HEK293T (cell line): ENCODE data around the gene RNF227.
A peak's percentile ranks its signal among the peaks of the same experiment; 100 is the strongest.

Experiments
- CTCF ChIA-PET: fragments of 350-600 bp; formaldehyde crosslinking; extraction: SDS; loops from one replicate; lab custom pipeline; 2021; ENCODE audit warnings: antibody characterized with exemption, inconsistent platforms; lab: Yijun Ruan, JAX
- POLR2A ChIA-PET: fragments of 350-600 bp; formaldehyde crosslinking; extraction: SDS; loops from one replicate; lab custom pipeline; 2020; ENCODE audit warnings: antibody characterized with exemption, inconsistent platforms; lab: Yijun Ruan, JAX
- DNase-seq: peaks from one replicate; pipeline ENCODE4 v3.0.0; 2012; ENCODE audit warnings: mixed read lengths; ENCODE audit errors: extremely low spot score
- ARNT ChIP-seq: fragments of 450-650 bp; IDR thresholded peaks from 2 replicates; pipeline ENCODE4 v1.6.1; 2017; ENCODE audit warnings: mild to moderate bottlenecking
- BHLHE40 ChIP-seq: fragments of 450-650 bp; IDR thresholded peaks from 2 replicates; pipeline ENCODE4 v1.6.1; 2016; ENCODE audit warnings: mild to moderate bottlenecking, moderate library complexity, borderline replicate concordance
- CTBP1 ChIP-seq: fragments of 450-650 bp; IDR thresholded peaks from 2 replicates; pipeline ENCODE4 v1.6.1; 2016; ENCODE audit warnings: borderline replicate concordance
- ELF4 ChIP-seq: fragments of 450-650 bp; IDR thresholded peaks from 2 replicates; pipeline ENCODE4 v1.6.1; 2017; ENCODE audit warnings: antibody characterized with exemption
- FOXA1 ChIP-seq: fragments of 450-650 bp; IDR thresholded peaks from 2 replicates; pipeline ENCODE4 v1.6.1; 2016; ENCODE audit warnings: mild to moderate bottlenecking
- FOXK2 ChIP-seq: fragments of 450-650 bp; IDR thresholded peaks from 2 replicates; pipeline ENCODE4 v1.6.1; 2016; ENCODE audit warnings: mild to moderate bottlenecking
- FOXM1 ChIP-seq: fragments of 450-650 bp; IDR thresholded peaks from 2 replicates; pipeline ENCODE4 v1.6.1; 2017; ENCODE audit warnings: mild to moderate bottlenecking, borderline replicate concordance
- HDGF ChIP-seq: fragments of 450-650 bp; IDR thresholded peaks from 2 replicates; pipeline ENCODE4 v1.6.1; 2017; ENCODE audit warnings: antibody characterized with exemption, borderline replicate concordance
- L3MBTL2 ChIP-seq: fragments of 450-650 bp; conservative IDR thresholded peaks from 2 replicates; pipeline ENCODE4 v1.6.1; 2016; ENCODE audit warnings: mild to moderate bottlenecking
- LEF1 ChIP-seq: fragments of 450-650 bp; IDR thresholded peaks from 2 replicates; pipeline ENCODE4 v1.6.1; 2017; ENCODE audit warnings: mild to moderate bottlenecking, borderline replicate concordance
- NFRKB ChIP-seq: fragments of 450-650 bp; IDR thresholded peaks from 2 replicates; pipeline ENCODE4 v1.6.1; 2016; ENCODE audit warnings: mild to moderate bottlenecking, moderate library complexity
- PKNOX1 ChIP-seq: fragments of 450-650 bp; IDR thresholded peaks from 2 replicates; pipeline ENCODE4 v1.6.1; 2016
- SP1 ChIP-seq: fragments of 450-650 bp; IDR thresholded peaks from 2 replicates; pipeline ENCODE4 v1.6.1; 2017
- SUZ12 ChIP-seq: fragments of 450-650 bp; IDR thresholded peaks from 2 replicates; pipeline ENCODE4 v1.6.1; 2016; ENCODE audit warnings: mild to moderate bottlenecking
- TARDBP ChIP-seq: fragments of 450-650 bp; IDR thresholded peaks from 2 replicates; pipeline ENCODE4 v1.6.1; 2016
- ZNF384 ChIP-seq: fragments of 450-650 bp; IDR thresholded peaks from 2 replicates; pipeline ENCODE4 v1.6.1; 2016

RNF227 gene

GRCh38 chr17:7922845-7923628 lies 6.9 kb upstream of the RNF227 start:
- no peak for DNase-seq
- TF ChIP-seq ELF4: no peak
- TF ChIP-seq ARNT: no peak
- no peak for TF ChIP-seq HDGF
- TF ChIP-seq SUZ12: no peak
- no peak for TF ChIP-seq BHLHE40
- no peak for TF ChIP-seq SP1
- no peak for TF ChIP-seq LEF1
- no peak for TF ChIP-seq ZNF384
- TF ChIP-seq L3MBTL2: no peak
- TF ChIP-seq PKNOX1: no peak
- TF ChIP-seq FOXK2: no peak
- TF ChIP-seq CTBP1: no peak
- no peak for TF ChIP-seq FOXM1
- TF ChIP-seq FOXA1: no peak
- TF ChIP-seq TARDBP: no peak
- no peak for TF ChIP-seq NFRKB
- ChIA-PET CTCF (no interaction called here), POLR2A (interaction anchor here (1.4 kb wide), 1 partner anchor 9 kb away, joined by 6 read pairs; the partner anchor contains the start of genes CNTROB and TRAPPC1)

GRCh38 chr17:7922269-7922844 lies 6.3 kb upstream of the RNF227 start:
- ChIA-PET CTCF (no interaction called here), POLR2A (interaction anchor here (1.0 to 1.4 kb wide), 2 partner anchors 9 to 10 kb away, joined by 4 to 6 read pairs; partner anchors contain the start of genes CNTROB and TRAPPC1)
- TF ChIP-seq BHLHE40: no peak
- TF ChIP-seq ARNT: no peak
- no peak for TF ChIP-seq CTBP1
- no peak for TF ChIP-seq ELF4
- TF ChIP-seq SP1: no peak
- no peak for TF ChIP-seq NFRKB
- TF ChIP-seq SUZ12: no peak
- no peak for TF ChIP-seq L3MBTL2
- no peak for TF ChIP-seq FOXA1
- TF ChIP-seq PKNOX1: no peak
- TF ChIP-seq LEF1: no peak
- no peak for TF ChIP-seq ZNF384
- TF ChIP-seq FOXK2: no peak
- TF ChIP-seq TARDBP: no peak
- no peak for TF ChIP-seq FOXM1
- no peak for TF ChIP-seq HDGF
- no peak for DNase-seq

DNA sequence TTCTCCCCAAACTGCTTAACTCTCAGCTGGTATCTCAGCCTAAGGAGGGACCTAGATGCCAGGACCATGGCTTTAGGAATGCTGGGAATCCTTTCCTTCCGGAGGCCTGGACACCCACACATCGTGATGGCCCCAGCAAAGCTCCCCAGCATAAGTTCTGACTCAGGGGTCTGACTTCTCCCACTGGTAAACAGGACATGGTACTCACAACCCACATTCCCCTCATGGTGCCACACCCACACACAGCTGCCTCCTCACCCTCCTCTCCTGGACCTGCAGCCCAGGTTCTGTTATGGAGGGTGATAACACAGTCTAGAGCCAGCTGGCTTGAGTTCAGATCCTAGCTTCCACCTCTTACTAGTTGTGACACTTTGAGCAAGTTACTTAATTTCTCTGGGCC lies 719 bp upstream of the RNF227 start:
- DNase-seq: no peak
- ChIA-PET POLR2A (interaction anchor here (1.1 to 6.0 kb wide), 7 partner anchors 8 to 68 kb away, joined by 3 to 69 read pairs (median 4); partner anchors contain the start of genes CNTROB and TRAPPC1), CTCF (interaction anchor here (1.0 to 2.8 kb wide), 4 partner anchors 66 to 141 kb away, joined by 3 to 14 read pairs (median 5); no protein-coding TSS in a partner anchor)
- TF ChIP-seq NFRKB (no peak), TARDBP (no peak), LEF1 (no peak), FOXA1 (no peak), ELF4 (no peak), L3MBTL2 (no peak), PKNOX1 (no peak), ARNT (no peak), FOXM1 (no peak), FOXK2 (no peak), ZNF384 (no peak), CTBP1 (no peak), BHLHE40 (no peak), SUZ12 (no peak), SP1 (no peak), HDGF (no peak)

- CTCF ChIA-PET: interaction anchor here (1.1 to 2.8 kb wide), 3 partner anchors 74 to 141 kb away, joined by 3 to 14 read pairs (median 7); no protein-coding TSS in a partner anchor
- TF ChIP-seq FOXK2 (no peak), FOXA1 (no peak), FOXM1 (no peak)
- DNase-seq: no peak
- POLR2A ChIA-PET: interaction anchor here (0.7 to 6.0 kb wide), 20 partner anchors 9 to 99 kb away, joined by 3 to 69 read pairs (median 4); partner anchors contain the start of genes CNTROB, KDM6B, NAA38 and TRAPPC1
Measured at GRCh38 chr17:7916385-7916682, 245 bp upstream of the RNF227 start.

- CTCF ChIA-PET: interaction anchor here (2.3 to 2.8 kb wide), 2 partner anchors 75 to 142 kb away, joined by 7 to 14 read pairs; no protein-coding TSS in a partner anchor
- POLR2A ChIA-PET: interaction anchor here (0.7 to 6.0 kb wide), 15 partner anchors 8 to 295 kb away, joined by 3 to 69 read pairs (median 4); partner anchors contain the start of genes AURKB, CNTROB, KDM6B and TRAPPC1
- TF ChIP-seq FOXA1: no peak
- TF ChIP-seq LEF1: no peak
- peak; percentile 10; the same call in 1 of the 2 replicates for TF ChIP-seq ZNF384
- no peak for DNase-seq
Measured at GRCh38 chr17:7915179-7915610, 894 bp downstream of the RNF227 start.
